GM12872 (cell line): ENCODE results near the gene SDK1.

ENCODE experiments used
- CTCF ChIP-seq: IDR thresholded peaks from 3 replicates; pipeline ENCODE4 v1.5.1; 2011; ENCODE audit warnings: low read depth, mild to moderate bottlenecking, low read length, moderate library complexity; ENCODE audit not compliant: insufficient read depth

The SDK1 gene

GRCh38 chr7:4241304-4241612 lies 940.2 kb downstream of the SDK1 start:
- TF ChIP-seq CTCF, result no peak

- no peak for TF ChIP-seq CTCF
These were observed 940.7 kb downstream of the SDK1 start for GRCh38 chr7:4241791-4242190.

DNA sequence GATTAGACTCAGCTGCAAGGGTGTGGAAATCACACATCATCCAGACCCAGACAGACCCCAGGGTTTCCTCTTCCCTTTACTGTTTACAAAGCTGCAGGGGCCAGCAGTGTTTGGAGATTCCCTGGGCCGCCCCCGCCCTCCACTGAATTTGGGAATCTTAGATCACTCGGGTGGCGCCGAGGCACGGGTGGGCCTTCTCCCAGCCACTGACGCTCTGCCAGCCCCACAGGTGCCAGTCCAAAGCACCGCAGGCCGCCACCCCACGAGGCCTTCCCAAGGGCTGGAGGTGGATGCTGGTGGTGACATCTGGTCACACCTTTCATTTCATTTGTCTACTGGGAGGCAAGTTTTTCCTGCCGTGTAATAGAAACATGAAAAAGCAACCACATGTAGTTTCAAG lies 941.7 kb downstream of the SDK1 start:
- no peak for TF ChIP-seq CTCF

DNA sequence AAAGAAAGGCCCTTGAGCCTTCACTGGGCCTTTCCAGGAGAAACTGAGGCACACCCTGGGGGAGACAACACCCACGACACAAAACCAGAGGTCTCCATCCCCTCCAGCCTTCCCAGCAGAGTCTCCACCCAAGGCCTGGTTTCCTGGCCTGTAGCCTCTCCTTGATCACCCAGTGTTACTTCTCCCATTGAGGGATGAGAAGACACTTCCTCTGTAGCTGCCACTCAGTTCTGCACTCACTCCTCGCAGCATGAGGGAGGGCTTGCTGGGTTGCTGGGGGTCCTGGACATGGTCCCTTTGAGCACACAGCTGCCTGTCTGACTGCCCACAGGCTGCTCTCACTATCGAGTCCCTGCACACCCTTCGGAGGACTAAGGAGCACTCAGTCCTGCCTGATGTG lies 943.0 kb downstream of the SDK1 start:
- TF ChIP-seq CTCF, result no peak

DNA sequence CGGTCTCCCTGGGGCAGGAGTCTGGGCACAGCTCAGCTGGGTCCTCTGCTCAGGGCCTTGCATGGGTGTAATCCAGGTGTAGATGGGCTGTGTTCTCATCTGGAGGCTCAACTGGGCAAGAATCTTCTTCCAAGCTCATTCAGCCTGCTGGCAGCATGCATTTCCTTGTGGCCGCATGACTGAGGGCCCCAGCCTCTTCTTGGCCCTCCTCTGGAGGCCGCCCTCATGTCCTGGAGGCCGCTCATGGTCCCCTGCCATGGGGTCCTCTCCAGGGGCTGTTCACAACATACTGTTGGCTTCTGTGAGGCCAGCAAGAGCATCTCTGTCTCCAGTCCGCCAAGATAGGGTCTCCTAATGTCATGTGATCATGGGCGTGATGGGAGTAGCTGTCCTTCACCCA lies 943.6 kb downstream of the SDK1 start:
- TF ChIP-seq CTCF, result no peak

DNA sequence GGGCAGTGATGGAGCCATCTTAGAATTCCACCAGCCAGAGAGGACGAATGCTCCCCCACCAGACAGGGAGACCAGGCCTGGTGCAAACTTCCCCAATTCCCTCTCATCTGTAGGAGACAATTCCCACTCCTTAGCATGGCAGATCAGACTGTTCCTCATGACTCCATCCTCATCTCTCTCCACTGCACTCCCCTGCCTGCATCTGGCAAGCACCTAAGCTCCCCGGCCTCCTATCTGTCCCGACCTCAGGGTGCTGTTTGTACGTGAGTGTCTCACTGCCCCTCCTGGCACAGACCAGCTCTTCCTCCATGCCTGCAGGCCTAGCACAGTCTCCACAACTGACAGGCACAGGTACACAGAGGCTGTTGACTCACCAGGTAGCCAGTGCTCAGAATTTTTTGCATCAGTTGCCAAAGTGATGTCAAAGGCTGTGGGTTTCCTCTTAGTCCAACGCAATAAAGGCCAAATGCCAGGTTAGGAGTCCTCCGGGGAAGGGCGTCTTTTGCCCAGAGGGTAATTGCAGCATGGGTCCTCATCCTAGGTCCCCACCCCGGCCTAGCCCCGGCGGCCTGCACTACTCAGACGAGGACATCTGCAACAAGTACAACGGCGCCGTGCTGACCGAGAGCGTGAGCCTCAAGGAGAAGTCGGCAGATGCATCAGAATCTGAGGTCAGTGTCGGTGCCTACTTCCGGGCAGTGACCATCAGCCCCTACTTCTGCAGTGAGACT lies 944.2 kb downstream of the SDK1 start:
- TF ChIP-seq CTCF, result no peak

- no peak for TF ChIP-seq CTCF
These were observed 944.9 kb downstream of the SDK1 start for GRCh38 chr7:4245866-4246470.
